HCT116 (cell line): ENCODE results near the gene SRP9.

ENCODE experiments used
- EZH2 ChIP-seq: fragments of 200-600 bp; sonication (generic); IDR thresholded peaks from 2 replicates; pipeline ENCODE4 v1.6.1; 2017; ENCODE audit warnings: antibody characterized with exemption, mixed run types
- EZH2phosphoT487 ChIP-seq: fragments of 200-600 bp; IDR thresholded peaks from 2 replicates; pipeline ENCODE4 v1.6.1; 2018; ENCODE audit warnings: antibody characterized with exemption, borderline replicate concordance
- JUND ChIP-seq: IDR thresholded peaks from 2 replicates; pipeline ENCODE4 v1.6.1; 2012
- POLR2A ChIP-seq: IDR thresholded peaks from 2 replicates; pipeline ENCODE4 v1.7.0; 2011; ENCODE audit warnings: borderline replicate concordance; ENCODE audit not compliant: insufficient read depth, insufficient read length; ENCODE audit errors: extremely low read depth
- POLR2AphosphoS5 ChIP-seq: IDR thresholded peaks from 2 replicates; pipeline ENCODE4 v1.6.1; 2011; ENCODE audit warnings: mild to moderate bottlenecking, low read depth, low read length, moderate library complexity
- RAD21 ChIP-seq: IDR thresholded peaks from 2 replicates; pipeline ENCODE4 v1.6.1; 2012; ENCODE audit warnings: low read depth, mild to moderate bottlenecking
- TCF7L2 ChIP-seq: IDR thresholded peaks from 2 replicates; pipeline ENCODE4 v1.7.0; 2011; ENCODE audit warnings: borderline replicate concordance, inconsistent platforms; ENCODE audit not compliant: insufficient read depth, insufficient read length; ENCODE audit errors: extremely low read depth
- TF ChIP-seq, protein P1 (sequence below): IDR thresholded peaks from 2 replicates; pipeline ENCODE4 v1.6.1; 2011; ENCODE audit warnings: mild to moderate bottlenecking, low read length, moderate library complexity; ENCODE audit not compliant: insufficient replicate concordance; ENCODE audit errors: extremely low read depth
- TF ChIP-seq, protein P2 (sequence below): IDR thresholded peaks from 2 replicates; pipeline ENCODE4 v1.6.1; 2012
- TF ChIP-seq, protein P3 (sequence below), 3 experiments: fragments of 200-600 bp in 1 of 3; sonication (generic) in 1 of 3; IDR thresholded peaks in 2 of 3; conservative IDR thresholded peaks in 1 of 3; 2 replicates each; pipeline ENCODE4 v1.5.1; 2012 to 2017; ENCODE audit warnings: low read depth in 2 of 3, low read length in 2 of 3, antibody characterized with exemption in 1 of 3, borderline replicate concordance in 1 of 3, control low read depth in 1 of 3, mild to moderate bottlenecking in 1 of 3, mixed read lengths in 1 of 3, mixed run types in 1 of 3, moderate library complexity in 1 of 3; ENCODE audit not compliant: insufficient read depth in 1 of 3

DNA sequence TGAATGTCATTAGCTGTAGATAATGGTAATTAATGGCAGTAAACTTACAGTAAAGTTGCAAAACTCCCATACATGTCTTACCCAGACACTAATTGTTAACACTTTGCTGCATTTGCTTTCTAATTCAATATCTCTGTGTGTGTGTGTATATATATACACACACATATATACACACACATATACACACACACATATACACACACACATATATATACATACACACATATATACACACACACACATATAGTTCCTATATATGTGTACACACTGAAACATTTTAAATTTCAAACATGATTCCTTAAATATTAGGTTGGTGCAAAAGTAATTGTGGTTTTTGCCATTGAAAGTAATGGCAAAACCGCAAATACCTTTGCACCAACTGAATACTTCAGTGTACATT is 28.6 kb downstream of the SRP9 start:
- TF ChIP-seq, protein P1, sequence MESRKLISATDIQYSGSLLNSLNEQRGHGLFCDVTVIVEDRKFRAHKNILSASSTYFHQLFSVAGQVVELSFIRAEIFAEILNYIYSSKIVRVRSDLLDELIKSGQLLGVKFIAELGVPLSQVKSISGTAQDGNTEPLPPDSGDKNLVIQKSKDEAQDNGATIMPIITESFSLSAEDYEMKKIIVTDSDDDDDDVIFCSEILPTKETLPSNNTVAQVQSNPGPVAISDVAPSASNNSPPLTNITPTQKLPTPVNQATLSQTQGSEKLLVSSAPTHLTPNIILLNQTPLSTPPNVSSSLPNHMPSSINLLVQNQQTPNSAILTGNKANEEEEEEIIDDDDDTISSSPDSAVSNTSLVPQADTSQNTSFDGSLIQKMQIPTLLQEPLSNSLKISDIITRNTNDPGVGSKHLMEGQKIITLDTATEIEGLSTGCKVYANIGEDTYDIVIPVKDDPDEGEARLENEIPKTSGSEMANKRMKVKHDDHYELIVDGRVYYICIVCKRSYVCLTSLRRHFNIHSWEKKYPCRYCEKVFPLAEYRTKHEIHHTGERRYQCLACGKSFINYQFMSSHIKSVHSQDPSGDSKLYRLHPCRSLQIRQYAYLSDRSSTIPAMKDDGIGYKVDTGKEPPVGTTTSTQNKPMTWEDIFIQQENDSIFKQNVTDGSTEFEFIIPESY: no peak
- TF ChIP-seq, protein P2, sequence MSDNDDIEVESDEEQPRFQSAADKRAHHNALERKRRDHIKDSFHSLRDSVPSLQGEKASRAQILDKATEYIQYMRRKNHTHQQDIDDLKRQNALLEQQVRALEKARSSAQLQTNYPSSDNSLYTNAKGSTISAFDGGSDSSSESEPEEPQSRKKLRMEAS: no peak
- TF ChIP-seq, protein P3, sequence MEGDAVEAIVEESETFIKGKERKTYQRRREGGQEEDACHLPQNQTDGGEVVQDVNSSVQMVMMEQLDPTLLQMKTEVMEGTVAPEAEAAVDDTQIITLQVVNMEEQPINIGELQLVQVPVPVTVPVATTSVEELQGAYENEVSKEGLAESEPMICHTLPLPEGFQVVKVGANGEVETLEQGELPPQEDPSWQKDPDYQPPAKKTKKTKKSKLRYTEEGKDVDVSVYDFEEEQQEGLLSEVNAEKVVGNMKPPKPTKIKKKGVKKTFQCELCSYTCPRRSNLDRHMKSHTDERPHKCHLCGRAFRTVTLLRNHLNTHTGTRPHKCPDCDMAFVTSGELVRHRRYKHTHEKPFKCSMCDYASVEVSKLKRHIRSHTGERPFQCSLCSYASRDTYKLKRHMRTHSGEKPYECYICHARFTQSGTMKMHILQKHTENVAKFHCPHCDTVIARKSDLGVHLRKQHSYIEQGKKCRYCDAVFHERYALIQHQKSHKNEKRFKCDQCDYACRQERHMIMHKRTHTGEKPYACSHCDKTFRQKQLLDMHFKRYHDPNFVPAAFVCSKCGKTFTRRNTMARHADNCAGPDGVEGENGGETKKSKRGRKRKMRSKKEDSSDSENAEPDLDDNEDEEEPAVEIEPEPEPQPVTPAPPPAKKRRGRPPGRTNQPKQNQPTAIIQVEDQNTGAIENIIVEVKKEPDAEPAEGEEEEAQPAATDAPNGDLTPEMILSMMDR (IDR thresholded peaks at IDR 0.05 in 2 of 3, conservative IDR thresholded peaks at IDR 0.05 in 1 of 3; ENCODE audit: borderline replicate concordance in 1 of 3, insufficient read depth in 1 of 3, low read depth in 2 of 3, low read length in 2 of 3): no peak
- TF ChIP-seq POLR2A (no peak), EZH2 (no peak), EZH2phosphoT487 (no peak), RAD21 (no peak), POLR2AphosphoS5 (no peak), TCF7L2 (no peak), JUND (no peak)
